OCI-M2 (cell line): ENCODE data around the gene MROH2B.
"Not testable (repeated sequence)": the region's sequence is repeated elsewhere in the genome, so short reads cannot be mapped to it uniquely, and the experiment has no call there.

Experiments
- DNase-seq: peaks from one replicate; lab custom pipeline; 2025; ENCODE audit not compliant: unreplicated experiment; lab: John Stamatoyannopoulos, UW

Gene MROH2B

GRCh38 chr5:41032973-41033372, 38.2 kb downstream of the MROH2B start:
- DNase-seq, result no peak

GRCh38 chr5:41022600-41022999, 48.5 kb downstream of the MROH2B start:
- DNase-seq, result not testable (repeated sequence)

DNA sequence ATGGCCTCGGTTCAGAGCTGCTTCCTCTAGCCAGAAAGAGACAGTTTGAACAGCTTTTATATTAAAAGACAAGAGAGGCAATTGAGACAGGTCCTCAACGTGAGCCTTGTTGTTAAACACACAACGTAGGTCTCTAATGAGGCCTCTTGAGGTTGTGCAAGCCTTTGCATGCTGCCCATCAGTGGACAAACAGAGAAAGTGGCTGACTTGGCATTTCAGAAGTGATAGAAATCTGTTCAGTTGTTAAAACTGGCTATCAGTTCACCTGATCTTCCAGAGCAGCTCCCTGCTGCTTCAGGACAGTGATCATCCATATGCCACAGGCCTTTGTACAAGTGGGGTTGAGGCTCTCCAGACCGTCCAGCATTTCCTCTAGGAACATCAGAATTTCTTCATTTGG, 58.8 kb downstream of the MROH2B start:
- no peak for DNase-seq

- DNase-seq, result no peak
Measured at GRCh38 chr5:41010572-41010971, 60.6 kb downstream of the MROH2B start.

DNA sequence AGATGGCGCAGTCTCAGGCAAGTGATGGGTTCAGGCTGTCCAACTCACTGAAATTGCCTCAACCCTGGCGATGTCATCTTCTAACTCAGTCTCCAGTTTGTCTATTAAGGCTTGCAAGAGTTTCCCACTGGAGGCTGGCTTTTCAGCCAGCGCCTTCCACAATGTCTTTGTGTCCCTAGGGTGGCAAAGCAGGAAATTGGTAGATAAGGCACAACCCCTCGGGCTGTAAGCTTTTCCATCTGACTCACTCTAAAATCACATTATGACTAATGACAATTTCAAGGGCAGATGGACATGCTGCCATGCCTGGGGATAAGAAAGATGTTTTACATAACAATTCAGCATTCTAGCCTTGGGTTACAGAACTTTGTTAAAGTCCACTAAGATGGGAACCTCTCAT, 61.9 kb downstream of the MROH2B start:
- DNase-seq, result no peak

DNA sequence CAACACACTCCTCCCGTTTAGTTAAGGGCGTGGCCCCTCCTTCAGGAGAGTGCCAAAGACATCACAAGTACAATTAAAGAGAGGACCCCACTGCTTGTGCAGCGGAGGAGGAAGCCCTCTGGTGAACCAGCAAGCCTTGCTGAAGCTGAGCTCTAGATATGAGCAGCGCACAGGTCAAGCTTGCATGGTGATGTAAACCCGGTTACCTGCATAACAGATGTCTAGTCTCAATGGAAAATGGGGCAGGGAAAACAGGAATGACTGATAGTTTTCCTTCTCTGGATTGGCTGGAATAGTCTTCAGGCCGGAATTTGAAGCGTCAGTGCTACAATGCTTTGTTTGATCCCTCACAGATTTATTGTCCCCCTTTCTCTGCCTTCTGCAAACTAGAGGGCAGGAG, 66.2 kb downstream of the MROH2B start:
- DNase-seq, result no peak

- DNase-seq, result no peak
Measured at GRCh38 chr5:41003670-41004376, 67.3 kb downstream of the MROH2B start.

DNA sequence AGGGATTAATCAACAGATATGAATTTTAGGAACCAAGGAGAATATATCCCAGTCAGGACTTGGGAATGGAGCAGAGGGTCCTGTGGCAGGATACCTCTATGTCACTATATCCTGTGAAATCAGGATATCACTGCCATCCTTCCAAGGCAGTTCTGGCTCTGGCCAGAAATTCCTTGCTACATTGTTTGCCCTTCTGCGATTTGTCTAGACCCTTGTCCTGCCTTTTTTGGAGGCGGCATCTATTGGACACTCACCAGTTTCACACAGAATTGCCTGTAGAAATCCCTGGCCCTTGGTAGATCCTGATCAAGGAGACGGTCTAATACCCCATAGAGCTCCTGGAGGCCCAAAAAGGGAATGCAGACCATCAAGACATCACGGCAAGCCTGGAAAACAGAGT, 71.2 kb downstream of the MROH2B start:
- no peak for DNase-seq

GRCh38 chr5:40999142-40999541, 72.0 kb downstream of the MROH2B start:
- no peak for DNase-seq

GRCh38 chr5:40995801-40996586, 75.1 kb downstream of the MROH2B start:
- DNase-seq, result no peak

DNA sequence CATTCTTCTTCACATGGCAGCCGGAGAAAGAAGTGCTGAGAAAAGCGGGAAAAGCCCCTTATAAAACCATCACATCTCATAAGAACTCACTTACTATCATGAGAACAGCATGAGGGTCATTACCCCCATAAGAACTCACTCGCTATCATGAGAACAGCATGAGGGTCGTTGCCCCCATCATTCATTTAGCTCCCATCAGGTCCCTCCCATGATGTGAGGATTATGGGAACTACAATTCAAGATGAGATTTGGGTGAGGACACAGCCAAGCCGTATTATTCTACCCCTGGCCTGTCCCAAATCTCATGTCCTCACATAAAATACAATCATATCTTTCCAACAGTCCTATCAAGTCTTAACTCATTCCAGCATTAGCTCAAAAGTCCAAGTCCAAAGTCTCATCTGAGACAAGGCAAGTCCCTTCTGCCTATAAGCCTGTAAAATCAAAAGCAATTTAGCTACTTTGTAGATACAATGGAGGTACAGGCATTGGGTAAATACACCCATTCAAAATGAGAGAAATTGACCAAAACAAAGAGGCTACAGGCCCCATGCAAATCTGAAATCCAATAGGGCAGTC, 79.1 kb downstream of the MROH2B start:
- no peak for DNase-seq

- DNase-seq, result no peak
Measured at GRCh38 chr5:40991168-40991980, 79.8 kb downstream of the MROH2B start.

DNA sequence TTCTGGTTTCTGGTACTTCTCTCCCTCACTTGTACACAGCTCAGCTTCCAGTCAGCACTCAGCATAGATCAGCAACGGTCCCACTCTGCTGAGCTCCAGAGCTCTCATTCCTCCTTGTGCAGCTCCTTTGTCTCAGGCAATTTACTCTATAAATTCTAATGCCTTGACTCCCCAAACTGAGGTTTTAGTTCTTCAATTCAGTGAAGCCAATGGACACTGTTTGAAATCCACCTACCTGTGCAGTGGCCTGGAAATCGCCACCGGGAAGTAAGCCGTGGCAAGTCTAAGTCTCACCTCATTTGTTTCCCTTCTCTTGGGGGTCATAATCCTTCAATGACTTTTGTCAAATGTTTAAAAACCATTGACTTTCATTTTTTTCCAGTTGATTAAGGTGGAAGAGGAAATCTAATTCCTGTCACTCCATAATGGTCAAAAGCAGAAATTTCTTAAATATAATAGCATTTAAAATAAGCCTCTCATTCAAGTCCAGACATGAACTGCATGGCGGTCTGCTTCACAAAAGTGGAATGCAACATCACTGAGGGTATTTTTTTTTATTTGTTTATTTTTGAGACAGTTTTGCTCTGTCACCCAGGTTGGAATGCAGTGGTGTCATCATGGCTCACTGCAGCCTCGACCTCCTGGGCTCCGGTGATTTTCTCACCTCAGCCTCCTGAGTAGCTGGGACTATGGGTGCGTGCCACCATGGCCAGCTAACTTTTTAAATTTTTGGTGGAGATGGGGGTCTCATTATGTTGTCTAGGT, 82.2 kb downstream of the MROH2B start:
- no peak for DNase-seq

- DNase-seq, result no peak
Measured at GRCh38 chr5:40987349-40987748, 83.8 kb downstream of the MROH2B start.

DNA sequence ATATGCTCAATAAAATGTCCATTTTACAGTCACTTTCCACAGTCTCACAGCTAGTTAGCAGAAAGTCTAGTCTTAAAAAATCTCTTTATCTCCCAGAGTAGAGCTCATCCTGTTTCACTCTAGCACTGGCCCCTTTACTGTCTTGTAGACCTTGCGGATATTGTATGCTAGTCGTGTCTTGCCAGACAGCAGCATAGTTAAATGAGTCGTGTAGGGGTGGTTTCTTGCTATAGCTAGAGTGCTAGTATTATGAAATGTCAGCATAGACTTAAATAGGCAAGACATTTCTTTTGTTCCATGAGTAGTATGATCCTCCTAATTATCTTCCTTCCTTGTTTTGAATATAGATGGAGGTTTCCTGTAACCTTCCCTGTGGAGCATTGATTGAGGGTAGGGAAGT, 84.5 kb downstream of the MROH2B start:
- DNase-seq, result no peak

- no peak for DNase-seq
Measured at GRCh38 chr5:40985501-40985900, 85.6 kb downstream of the MROH2B start.

- DNase-seq, result no peak
Measured at GRCh38 chr5:40984884-40985283, 86.3 kb downstream of the MROH2B start.

- DNase-seq, result no peak
Measured at GRCh38 chr5:40983781-40984180, 87.4 kb downstream of the MROH2B start.

GRCh38 chr5:40981420-40981819, 89.7 kb downstream of the MROH2B start:
- no peak for DNase-seq

DNA sequence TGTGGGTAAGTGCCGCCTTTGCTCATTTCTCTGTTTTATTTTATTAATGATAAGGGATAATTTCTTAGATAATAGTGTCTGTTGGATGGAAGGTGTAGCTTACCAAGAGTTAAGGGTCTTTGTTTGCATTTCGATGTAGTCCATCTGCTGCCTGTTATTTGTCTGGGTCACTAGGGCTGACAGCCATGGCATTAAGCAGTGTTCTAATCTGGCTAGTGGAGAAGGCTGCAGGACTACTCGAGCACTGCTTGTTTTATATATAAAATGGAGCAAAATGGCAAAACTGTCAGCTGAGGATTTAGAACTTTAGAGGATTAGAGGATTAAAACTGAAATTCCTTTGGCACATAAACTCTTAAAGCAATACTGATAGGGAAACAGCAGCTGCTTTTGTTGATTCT, 94.3 kb downstream of the MROH2B start:
- DNase-seq, result no peak

DNA sequence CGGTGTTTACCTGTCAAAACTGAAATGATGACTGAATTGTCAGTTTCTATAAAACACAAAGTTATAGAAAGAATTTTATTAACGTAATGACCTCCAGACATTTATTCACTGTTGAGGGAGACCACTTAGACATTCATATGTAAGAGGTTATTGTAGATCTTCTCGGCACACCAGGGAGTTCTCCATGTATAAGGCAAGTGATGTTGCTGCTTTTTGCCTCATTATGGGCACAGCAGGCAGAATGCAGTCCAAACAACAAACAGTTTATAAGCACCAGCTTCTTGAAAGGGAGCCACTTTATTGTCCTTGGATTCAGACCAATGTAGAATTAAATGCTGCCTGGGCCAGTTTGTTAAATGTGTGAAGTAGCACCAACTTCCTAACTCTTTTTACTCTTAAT, 95.1 kb downstream of the MROH2B start:
- no peak for DNase-seq
